SIG-M5 treated with dmso at 0.1 percent for 504 hours (cell line): ENCODE results near the gene CPZ.
"Not testable (repeated sequence)": the region's sequence is repeated elsewhere in the genome, so short reads cannot be mapped to it uniquely, and the experiment has no call there.

Experiments
- DNase-seq: peaks from one replicate; lab custom pipeline; 2025; ENCODE audit not compliant: unreplicated experiment; lab: John Stamatoyannopoulos, UW

CPZ gene

DNA sequence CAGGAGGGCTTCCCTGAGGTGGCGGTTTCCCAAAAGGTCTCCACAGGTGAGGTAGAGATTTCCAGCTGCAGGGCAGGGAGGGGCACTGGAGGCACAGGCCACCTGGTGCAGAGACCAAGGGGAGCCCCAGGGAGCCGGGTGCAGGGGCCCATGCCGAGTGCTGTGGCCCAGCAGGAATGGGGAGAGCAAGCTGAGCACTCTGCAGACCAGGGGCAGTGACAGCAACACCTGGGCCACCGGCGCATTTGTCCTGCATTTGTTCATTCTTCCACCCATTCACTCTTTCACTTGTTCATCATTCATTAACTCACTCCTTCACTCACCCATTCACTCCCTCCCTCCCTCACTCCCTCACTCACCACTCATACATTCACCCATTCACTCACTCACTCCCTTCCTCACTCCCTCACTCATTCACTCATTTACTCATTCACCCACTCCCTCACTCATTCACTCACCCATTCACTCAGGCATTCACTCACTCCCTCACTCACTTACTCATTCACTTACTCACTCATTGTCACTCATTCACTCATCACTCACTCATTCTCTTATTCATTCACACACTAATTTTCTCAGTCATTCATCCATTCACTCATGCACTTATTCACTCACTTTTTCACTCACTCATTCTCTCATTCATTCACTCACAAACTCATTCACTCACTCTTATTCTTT, 16.3 kb downstream of the CPZ start:
- no peak for DNase-seq

DNA sequence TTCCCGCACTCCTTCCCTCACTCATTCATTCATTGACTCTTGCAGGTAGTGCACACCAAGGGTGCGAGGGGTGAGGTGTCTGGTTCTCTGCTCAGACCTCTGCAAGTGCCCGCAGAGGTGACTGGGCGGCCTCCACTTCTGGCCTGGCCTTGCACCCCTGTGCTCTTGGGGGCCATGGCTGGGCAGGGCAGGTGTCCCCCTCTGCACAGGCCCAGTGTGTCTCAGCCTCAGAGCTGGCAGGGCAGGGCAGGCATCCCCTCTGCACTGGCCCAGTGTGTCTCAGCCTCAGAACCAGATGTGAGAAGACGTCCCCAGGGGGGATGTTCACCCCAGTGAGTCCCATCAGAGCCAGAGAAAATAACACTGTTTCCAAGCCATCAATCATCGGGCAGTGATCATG, 16.8 kb downstream of the CPZ start:
- no peak for DNase-seq

DNA sequence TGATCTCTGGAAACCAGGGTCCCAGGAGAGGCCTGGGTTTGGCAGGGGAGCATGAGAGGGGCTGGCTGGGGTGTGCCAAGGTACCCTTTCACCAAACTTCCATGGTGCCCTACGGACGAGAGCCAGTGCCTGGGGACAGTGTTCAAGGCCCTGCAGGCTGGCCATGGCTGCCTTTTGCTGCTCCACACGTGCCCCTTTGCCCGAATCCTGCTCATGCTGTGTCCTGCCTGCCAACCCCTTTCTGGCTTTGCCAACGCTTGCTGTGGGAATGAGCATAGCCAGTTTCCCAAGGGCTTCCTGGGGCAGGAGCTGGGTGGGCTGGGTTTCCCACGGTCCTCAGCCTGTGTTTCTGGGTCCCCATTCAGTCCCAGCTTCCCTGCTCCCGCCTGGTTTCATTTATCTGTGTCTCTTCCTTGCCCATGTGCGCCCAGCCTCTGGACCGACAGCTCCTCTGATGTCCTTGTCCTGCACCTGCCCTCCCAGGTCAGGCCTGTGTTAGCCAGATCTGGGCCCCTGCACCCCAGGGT, 17.3 kb downstream of the CPZ start:
- no peak for DNase-seq

DNA sequence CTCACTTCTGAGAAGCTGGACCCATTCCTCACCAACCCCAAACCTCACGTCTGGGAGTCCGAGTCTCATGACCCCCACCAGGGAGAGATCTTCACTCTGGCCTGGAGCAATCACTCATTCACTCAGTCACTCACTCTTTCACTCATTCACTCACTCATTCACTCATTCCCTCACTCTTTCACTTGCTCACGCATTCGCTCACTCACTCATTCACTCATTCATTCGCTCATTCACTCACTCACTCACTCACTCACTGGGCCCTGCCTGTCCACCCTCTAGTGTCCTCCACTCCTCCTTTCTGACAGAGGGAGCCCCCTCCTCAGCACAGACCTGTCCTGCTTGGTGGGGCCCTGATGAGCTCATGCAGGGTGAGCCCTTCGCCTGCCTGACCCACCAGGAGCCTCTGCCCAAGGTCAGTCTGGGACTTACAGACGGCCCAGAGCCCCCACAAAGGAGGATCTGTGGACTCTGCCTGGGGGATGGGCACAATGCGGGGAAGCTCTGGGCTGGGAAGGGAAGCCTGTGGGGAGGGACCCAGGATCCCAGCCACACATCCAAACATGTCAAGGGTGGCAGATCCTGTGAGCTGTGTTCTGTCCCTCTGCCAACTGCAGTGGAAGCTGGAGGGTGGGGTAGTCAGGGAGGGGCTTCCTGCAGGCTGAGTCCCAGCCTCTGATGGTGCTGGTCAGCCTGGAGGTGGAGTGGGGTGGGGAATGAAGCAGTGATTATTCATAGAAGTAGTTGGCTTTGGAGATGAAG, 18.5 kb downstream of the CPZ start:
- no peak for DNase-seq

DNA sequence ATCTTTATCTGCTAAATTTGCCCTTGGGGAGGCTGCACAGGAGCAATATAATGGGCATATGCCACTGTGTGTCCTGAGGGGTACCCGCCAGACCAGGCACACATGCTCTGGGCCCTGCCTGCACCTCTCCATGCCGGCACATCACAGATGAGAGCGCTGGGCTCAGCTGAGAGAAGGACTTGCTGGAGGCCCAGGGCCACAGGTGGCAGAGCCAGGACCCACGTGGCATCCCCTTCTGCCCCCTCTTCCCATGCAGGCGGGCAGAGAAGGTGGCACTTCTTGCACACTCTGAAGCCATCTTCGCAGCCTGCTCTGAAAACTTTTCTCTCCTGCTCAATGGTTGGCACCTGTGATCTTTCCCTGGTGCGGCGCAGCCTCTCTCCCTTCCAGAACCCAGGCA, 20.1 kb downstream of the CPZ start:
- no peak for DNase-seq

DNA sequence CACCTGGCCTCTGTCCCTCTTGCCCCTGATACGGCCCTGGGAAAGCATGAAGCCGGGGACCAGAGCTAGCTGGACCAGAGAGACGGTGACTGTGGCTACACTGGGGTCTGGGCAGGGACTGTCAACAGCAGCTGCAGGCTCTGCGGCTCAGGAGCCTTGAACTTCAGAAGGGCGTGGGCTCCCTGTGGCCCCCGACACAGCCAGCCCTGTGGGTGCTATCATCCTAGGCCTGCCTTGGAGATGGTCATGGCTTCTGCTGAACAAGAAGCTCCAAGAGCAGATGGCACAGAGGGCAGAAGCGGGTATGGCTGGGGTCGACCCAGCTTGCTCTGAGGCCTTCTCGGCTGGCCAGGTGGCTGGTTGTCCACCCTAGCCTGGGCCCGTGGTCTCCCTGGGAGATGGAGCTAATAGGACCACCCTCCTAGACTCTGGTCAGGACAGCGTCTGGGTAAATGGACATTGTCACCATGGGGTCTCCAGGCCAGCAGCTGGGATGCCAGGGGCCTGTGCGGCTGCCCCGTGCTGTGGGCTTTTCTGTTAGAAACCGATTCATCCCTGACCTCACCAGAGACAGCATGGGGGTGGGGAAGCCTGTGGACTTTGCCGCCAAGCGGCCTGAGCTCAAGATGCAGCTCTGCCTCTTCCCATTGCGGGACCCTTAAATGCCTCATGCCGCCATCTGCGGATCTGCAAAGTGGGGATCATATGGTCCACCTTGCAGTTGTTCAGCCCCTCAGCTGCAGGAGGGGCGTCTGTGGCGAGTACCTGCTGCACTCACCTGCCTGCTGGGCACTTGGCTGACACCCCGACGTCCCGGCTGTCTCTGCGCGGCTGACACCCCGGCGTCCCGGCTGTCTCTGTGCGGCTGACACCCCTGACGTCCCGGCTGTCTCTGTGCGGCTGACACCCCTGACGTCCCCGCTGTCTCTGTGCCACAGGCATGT, 21.1 kb downstream of the CPZ start:
- no peak for DNase-seq

DNA sequence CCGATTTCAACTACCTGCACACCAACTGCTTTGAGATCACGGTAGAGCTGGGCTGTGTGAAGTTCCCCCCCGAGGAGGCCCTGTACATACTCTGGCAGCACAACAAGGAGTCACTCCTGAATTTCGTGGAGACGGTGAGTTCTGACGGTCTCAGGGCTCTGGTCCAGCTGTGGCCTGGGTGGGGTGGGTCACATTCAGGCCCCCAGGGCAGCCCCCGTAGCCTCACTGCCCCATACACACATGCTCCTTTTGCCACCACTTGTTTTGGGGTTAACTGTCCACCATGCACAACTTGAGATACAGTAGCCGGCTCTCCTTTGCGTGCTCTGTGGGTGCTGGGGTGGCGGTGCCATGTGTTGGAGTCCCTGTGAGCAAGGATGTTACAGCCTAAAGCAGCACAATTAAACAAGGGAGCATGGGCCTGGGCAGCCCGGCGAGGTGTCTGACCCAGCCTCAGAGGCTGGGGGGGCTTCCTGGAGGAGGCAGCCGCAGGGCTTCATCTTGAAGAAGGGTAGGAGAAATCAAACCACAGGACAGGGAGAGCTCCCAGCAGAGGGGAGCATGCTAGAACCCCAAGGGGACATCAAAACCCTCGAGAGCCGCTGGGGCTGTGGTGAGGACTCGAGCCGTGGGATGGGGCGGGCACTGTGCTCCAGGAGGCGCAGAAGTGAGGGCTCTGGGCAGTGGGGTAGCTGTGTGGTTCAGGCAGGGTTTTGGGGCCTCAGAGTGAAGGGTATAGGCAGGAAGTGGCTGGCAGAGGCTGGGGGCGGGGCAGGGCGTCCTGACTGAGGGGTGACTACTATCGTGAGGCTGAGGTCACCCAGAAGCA, 22.0 kb downstream of the CPZ start:
- no peak for DNase-seq

DNA sequence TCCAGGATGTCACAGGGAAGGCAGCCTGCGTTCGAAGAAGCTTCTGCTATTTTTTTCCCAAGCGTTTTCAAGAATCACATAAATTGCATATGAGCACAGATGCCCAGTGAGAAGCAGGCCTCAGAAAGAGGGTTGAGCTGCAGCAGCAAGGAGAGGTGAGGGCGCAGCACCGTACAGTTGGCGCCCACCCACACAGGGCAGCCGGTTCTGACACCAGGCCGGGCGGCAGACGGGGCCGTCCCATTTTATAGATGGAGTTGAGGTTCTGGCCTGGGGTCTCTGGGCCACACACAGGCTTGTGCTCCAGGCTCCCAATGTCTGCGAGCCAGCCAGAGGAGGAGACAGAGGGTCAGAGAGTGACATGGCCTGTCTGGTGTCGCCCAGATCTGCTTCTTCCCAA, 22.8 kb downstream of the CPZ start:
- no peak for DNase-seq

DNA sequence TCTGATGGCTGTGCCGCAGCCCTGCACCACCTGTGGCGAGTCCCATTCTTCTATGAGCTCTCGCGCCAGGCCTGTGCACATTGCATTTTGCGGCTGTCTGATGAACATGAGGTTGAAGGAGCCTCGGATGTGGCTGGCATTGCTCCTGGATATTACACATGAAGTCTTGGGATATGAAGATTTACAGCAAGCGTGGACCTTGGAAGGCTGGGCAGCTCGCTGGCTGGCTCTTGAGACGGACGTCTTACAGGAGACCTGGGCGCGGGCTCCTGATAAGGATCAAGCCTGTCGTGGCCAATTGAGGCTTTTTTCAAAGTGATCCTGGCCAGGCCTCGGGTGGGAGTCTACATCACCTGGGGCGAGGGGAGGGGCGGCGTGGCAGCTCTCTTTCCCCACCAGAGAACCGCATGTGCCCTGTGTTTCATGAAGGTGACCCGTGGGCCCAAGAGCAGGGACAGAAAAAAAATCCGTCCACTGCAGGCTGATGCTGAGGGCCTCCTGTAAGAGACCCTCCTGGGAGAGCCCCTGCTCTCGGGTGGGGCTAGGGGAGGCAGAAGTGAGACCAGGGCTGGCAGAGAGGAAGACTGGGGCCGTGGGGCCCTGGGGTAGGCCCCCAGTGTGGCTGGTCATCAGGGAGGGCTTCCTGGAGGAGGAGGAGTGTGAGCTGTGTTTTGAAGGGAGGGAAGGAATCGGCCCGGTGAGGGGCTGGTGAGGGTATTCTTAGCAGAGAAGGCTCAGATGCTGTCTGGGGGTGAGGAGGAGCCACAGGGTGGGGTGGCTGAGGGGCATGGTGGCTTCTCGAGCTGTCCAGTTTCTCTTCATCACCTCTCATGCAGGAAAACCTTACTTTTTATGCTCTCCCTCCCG, 23.6 kb downstream of the CPZ start:
- DNase-seq: no peak

DNA sequence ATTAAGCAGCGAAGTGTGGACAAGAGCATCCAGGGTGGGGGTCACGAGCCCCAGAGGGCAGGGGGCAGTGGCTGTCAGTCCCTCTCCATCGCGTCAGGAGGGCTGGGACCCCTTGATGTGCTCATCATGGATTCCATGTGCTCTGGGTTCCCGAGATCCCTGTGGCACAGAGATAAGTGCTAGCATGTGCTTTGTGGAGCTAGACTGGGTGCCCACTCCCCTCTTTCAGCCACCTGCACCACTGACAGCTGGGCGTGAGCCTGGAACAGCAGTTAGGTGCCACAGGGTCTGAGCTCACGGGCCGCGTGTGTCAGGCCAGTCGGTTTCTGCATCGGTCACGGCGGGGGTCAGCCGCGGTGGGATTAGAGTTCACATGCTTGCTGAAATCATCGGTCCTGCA, 24.3 kb downstream of the CPZ start:
- no peak for DNase-seq

DNA sequence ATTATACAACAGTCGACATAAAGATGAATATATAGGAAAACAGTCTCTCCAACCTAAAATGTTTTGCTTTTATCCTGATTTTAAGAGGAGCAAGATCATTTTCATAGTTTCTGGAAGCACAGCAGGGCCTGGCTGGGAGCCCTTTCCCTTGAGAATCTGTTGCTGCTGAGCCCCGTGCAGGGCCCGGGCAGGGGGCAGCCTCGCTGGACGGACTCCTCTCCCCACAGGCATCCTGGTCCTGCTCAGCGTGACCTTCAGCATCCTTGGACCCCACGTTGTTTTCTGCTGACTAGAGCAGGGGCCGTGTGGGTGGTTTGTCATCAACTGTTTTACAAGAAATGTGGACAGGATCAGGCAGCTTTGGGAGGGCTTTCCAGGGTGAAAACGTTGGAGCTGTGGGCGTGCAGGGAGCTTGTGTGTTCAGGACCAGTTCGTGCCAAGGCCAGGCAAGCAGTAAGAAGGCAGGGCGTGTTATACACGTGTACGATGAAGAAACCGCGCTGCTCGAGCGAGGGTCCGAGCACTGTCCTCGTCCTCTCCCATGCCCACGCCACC, 25.0 kb downstream of the CPZ start:
- DNase-seq: no peak

DNA sequence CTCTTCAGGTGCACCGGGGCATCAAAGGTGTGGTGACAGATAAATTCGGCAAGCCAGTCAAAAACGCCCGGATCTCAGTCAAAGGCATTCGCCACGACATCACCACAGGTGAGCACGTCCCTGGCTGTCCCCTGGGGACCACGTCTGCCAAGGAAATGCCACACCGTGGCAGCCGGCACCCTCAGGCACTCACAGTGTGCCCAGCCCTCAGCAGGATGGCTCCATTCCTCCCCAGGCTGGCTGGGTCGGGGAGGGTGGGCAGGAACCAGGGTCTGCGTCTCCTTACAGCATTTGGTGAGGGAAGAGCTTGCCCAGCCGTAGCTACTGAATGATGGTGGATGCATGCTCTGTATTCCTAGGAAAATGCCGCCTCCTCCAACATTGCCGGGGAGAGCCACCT, 25.9 kb downstream of the CPZ start:
- no peak for DNase-seq

DNA sequence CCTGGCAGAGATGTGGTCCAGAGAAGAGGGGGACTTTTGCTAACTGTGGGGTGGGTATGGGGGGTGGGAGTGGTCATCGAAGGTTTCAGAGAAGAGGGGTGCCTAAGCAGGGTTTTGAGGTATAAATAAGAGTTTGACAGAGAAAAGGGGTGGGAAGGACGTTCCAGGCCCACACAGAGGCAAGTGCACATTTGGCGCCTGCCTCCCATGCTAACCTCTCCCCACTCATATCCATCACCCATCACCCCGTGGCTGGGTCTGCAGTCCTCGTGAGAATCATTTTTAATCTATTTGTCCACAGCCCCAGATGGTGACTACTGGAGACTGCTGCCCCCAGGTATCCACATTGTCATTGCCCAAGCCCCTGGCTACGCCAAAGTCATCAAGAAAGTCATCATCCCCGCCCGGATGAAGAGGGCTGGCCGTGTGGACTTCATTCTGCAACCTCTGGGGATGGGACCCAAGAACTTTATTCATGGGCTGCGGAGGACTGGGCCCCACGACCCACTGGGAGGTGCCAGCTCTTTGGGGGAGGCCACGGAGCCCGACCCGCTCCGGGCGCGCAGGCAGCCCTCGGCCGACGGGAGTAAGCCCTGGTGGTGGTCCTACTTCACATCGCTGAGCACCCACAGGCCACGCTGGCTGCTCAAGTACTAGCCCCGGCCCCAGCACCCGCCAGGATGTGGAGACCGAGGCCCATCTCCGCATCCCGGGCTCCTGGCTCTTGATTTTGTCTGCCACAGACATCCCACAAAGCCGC, 26.6 kb downstream of the CPZ start:
- DNase-seq: no peak

DNA sequence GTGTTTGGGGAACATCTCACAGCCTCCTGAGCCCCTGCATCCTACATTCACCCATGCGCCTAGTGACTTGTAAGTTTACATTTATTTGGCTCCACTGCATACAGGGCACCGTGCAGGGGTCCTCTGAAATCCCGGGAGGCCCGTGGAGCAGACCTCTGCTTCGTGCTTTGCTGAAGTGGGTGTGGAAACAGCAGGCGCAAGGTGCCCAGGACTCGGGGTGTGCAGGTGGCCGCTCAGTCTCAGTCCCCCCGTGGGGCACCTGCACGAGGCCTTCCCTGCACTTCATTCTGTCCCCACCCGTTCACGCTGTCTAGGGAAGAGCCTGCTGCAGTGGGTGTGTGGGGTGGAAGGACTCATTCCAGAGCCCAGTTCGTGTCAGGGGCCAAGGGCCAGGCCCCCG, 28.6 kb downstream of the CPZ start:
- not testable (repeated sequence) for DNase-seq

DNA sequence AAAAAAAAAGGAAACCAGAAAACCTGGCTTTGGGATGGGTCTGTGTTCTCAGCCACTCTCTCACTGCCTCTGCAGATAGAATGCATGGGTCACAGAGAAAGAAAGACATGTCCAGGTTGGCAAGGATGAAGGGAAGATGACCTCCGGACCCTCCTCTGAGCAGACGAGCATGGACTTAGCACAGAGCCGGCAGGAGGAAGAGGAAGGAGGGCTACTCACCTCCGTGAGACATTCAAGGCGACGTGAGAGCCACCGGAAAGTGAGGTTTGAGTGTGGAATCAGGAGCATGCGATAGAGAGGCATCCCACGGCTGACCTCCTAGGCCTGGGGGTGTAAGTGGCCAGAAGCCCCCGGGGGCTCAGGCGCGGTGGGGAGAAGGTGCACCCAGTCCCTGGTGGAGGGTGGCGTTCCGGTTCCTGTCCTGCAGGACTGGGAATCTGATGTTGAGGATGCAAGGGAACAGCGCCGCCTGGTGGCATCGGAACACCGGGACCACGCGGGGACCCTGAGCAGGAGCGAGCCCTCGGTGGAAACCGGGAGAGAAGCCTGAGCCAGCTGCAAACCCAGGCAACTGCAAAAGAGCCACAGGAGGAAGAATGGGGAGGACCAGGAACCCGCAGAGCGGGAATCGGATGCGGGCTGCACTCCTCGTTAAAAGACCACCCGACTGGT, 32.2 kb downstream of the CPZ start:
- not testable (repeated sequence) for DNase-seq

DNA sequence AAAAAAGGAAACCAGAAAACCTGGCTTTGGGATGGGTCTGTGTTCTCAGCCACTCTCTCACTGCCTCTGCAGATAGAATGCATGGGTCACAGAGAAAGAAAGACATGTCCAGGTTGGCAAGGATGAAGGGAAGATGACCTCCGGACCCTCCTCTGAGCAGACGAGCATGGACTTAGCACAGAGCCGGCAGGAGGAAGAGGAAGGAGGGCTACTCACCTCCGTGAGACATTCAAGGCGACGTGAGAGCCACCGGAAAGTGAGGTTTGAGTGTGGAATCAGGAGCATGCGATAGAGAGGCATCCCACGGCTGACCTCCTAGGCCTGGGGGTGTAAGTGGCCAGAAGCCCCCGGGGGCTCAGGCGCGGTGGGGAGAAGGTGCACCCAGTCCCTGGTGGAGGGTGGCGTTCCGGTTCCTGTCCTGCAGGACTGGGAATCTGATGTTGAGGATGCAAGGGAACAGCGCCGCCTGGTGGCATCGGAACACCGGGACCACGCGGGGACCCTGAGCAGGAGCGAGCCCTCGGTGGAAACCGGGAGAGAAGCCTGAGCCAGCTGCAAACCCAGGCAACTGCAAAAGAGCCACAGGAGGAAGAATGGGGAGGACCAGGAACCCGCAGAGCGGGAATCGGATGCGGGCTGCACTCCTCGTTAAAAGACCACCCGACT, 37.8 kb downstream of the CPZ start:
- DNase-seq: not testable (repeated sequence)

DNA sequence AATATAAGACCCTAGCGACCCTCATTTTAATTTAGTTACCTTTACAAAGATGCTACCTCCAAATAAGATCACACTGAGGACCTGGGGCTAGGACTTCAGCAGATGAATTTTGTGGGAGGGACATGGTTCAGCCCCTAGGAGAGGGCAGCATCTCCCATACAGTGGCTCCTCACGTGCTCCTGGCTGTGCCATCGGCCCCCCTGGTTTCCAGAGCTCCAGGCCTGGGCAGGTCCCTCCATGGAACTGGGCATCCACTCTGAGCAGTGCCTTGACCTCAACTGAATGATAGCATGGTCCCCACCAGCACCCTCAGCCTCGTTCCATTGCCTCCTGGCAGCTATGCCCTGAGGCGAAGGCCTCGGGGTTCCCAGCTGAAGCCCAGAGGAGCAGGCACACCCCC, 39.3 kb downstream of the CPZ start:
- DNase-seq: not testable (repeated sequence)
